CD4-positive, alpha-beta T cell treated with Interleukin-6 for 4 hours (primary cell): Measurements from ENCODE around the gene DOCK7.
"Not testable (repeated sequence)": the region's sequence is repeated elsewhere in the genome, so short reads cannot be mapped to it uniquely, and the experiment has no call there.

ENCODE experiments used
- DNase-seq: peaks from one replicate; pipeline ENCODE4 v3.0.0-alpha.2; 2020; ENCODE audit warnings: mixed read lengths

Gene DOCK7

GRCh38 chr1:62601457-62601856 lies 86.7 kb downstream of the DOCK7 start:
- DNase-seq: no peak

DNA sequence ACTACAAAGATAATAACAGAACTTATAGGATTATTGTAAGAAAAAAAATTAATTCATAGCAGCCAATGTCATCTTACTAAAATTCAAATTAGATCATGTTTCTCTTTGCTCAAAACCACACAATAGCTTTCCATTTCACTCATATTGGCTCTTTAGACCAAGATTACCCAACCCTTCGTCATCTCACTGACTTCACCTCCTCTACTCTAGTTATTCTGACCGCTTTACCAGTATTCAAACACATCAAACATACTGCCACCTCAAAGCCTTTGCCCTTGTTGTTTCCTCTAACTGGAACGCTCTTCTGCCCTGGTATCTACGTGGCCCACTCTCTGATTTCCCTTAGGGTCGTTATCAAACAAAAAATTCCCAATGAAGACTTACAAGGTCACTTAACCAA lies 89.1 kb downstream of the DOCK7 start:
- DNase-seq: no peak

DNA sequence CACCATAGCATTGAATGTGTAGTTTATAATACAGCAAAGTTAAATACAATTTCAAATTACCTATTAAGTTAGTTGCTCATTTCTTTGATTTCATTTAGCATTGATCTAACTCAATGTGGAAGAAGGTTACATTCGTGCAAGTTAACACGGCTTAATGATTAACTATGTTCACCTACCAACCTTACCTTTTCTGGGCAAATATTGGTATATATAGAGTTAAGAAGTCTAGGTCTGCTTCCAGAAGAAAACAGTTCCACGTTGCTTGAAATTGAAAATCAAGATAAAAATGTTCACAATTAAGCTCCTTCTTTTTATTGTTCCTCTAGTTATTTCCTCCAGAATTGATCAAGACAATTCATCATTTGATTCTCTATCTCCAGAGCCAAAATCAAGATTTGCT lies 90.9 kb downstream of the DOCK7 start, which contains the start of gene ANGPTL3:
Gene ANGPTL3, plus strand, starts transcription at position 240 of the 400 bp plus-strand sequence. Its CDS starts 47 bp downstream, at position 287.
- no peak for DNase-seq

DNA sequence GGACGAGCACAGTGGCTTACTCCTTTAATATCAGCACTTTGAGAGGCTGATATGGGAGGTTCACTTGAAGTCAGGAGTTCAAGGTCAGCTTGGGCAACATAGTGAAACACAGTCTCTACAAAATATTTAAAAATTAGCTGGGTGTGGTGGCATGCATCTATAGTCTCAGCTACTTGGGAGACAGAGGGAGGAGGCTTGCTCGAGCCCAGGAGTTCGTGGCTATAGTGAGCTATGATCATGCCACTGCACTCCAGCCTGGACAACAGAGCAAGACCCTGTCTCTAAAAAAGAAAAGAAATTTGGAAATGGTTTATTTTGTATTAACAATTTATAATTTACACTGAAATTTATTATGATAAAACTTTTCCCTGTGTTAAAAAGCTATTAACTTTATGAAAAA lies 92.5 kb downstream of the DOCK7 start:
- no peak for DNase-seq

- DNase-seq: no peak
Observed at GRCh38 chr1:62593825-62594394, 94.3 kb downstream of the DOCK7 start.

DNA sequence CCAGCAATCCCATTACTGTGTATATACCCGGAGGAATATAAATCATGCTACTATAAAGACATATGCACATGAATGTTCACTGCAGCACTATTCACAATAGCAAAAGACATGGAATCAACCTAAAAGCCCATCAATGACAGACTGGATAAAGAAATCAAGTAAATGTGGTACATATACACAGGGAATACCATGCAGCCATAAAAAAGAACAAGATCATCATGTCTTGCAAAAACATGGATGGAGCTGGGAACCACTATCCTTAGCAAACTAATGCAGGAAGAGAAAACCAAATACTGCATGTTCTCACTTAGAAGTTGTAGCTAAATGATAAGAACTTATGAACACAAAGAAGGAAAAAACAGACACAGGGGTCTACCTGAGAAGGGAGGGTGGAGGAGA lies 97.2 kb downstream of the DOCK7 start:
- DNase-seq: no peak

DNA sequence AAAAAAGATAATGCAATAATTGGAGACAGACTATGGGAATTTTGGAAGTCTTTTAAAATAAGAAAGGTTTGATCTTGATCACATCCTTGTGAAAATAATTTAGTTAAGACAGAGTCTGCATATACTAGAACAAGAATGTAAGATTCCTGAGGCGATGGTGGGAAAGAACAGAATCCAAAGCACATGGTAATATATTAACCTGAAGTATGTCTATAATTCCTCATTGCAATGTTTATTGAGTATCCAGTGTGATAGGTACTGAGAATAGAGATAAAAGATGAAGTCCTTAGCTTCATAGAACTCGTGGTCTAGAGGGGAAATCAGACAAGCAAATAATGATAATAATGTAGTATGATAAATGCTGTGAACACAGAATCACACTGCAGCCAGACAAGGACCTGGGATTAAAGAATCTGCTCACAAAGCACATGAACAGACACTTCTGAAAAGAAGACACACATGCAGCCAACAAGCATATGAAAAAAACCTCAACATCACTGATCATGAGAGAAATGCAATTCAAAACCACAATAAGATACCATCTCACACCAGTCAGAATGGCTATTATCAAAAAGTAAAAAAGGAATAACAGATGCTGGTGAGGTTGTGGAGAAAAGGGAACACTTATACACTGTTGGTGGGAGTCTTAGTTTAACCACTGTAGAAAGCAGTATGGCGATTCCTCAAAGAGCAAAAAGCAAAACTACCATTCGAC lies 97.8 kb downstream of the DOCK7 start:
- DNase-seq: no peak

GRCh38 chr1:62589321-62589720 lies 98.9 kb downstream of the DOCK7 start:
- no peak for DNase-seq

DNA sequence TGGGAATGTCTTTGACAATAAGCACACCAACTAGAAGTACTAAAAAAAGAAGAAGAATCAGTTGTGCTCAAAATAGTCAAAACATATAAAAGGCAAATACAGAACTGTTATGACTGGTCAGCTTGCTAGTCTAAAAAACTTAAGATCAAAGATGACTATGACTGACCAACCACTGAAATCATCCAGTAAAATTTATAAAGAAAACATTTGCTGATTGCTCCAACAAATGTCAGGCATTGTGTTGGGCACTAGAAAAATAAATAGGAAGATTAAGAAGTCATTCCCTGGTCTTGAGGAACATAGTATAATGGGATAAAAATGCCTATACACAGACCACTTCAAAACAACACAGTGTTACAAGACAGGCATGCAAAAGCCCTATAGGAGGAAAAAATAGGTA lies 100.2 kb downstream of the DOCK7 start:
- no peak for DNase-seq

GRCh38 chr1:62585469-62586155 lies 102.6 kb downstream of the DOCK7 start:
- DNase-seq: no peak

DNA sequence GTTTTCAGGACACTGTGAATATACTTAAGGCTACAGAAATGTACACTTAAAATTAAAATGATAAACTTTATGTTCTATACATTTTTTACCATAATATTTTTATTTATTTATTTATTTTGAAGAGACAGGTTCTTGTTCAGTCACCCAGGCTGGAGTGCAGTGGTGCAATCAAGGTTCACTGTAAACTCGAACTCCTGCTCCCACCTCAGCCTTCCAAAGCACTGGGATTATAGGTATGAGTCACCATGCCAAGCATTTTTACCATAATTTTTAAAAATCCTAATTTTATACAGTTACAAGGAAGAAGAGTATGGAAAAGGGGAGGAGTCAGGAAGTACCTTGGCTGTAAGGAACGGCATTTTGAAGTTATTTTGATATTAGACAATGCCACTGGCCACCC lies 114.5 kb downstream of the DOCK7 start:
- no peak for DNase-seq

DNA sequence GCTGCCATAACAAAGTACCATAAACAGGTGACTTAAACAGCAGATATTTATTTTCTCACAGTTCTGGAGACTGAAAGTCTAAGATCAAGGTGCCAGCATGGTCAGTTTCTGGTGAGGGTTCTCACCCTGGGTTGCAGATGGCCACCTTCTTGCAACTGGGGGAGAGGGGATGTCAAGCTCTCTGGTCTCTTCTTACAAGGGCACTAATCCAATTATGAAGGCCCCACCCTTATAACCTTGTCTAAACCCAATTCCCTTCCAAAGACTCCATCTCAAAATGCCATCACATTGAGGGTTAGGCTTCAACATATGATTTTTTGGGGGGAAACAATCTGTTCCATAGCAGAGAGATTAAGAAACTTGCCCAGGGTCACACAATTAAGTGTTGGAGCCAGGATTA lies 115.7 kb downstream of the DOCK7 start:
- no peak for DNase-seq

- DNase-seq: not testable (repeated sequence)
Observed at GRCh38 chr1:62571517-62571916, 116.7 kb downstream of the DOCK7 start.

GRCh38 chr1:62567926-62568325 lies 120.3 kb downstream of the DOCK7 start:
- not testable (repeated sequence) for DNase-seq

- not testable (repeated sequence) for DNase-seq
Observed at GRCh38 chr1:62567182-62567581, 121.0 kb downstream of the DOCK7 start.

DNA sequence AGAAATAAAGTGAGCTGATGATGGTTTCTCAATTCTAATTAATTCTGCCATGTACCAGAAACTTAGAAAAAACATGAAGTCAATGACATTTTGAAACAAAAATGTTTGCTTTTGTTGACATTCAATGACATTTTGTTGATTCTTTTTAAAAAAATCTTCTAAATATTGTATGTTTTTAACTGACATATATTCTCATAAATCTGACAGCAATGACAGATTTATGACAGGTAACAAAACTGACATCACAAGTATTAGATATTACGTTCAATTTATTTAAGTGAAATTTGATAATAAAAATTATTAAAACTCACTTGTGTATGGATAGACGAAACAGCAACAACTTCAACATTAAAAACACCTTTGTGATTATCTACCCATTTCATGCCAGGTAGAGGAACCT lies 126.9 kb downstream of the DOCK7 start:
- DNase-seq: no peak

GRCh38 chr1:62544570-62544969 lies 143.6 kb downstream of the DOCK7 start:
- DNase-seq: no peak

GRCh38 chr1:62541048-62541447 lies 147.1 kb downstream of the DOCK7 start:
- no peak for DNase-seq

DNA sequence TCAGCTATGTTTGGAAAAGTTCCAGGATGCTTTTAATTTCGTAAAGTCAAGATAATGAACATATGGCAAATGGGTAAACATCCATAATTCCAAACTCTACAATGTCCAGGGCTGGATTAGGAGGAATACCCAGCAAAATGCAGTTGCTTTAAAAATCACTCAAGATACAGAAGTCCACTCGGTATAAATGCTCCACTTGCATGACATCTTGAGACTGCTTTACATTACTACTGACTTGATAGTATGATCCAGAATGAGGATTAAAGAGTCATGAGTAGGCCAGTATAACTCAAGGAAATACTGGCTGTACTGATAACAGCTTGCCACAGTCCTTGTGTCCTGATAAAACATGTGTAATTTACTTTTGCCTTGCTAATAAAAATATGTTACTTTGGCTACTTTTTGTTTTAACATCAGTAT lies 149.1 kb downstream of the DOCK7 start:
- DNase-seq: no peak

DNA sequence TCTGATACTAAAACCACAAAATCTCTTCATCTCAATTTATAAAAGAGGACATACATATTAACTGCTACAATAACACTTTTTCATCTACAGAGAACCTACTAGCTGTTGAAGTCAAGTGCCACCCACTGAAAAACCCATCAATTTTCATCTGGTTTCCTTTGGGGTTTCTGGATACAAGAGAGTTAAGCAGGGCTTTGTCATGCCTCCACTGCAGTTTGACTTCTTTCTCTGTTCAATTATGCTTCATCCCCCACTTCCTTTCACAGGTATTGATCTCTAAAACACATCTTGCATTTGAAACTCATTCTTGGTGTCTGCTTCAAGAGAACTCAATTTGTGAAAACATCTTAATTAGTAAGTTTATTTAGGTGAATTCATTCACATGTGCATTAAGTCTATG lies 151.3 kb downstream of the DOCK7 start:
- DNase-seq: no peak

- DNase-seq: no peak
Observed at GRCh38 chr1:62530516-62531154, 157.6 kb downstream of the DOCK7 start.

DNA sequence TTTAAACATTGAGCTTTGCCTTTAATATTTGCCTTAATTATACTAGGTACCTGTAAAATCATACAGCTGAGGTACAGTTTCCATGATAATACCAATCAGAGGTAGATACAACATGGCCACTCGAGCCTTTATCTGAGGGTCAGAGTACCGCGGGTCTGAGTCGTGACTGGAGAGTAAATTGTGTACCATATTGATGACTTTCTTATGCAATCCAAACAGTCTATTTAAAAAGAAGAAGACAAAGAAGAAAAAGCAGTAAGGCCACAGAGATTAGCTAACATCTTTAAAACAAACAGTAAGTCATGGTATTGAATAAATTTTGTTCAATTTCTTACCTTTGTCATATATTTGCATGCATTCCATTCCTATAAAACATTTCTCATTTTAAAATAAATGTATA lies 159.0 kb downstream of the DOCK7 start:
- DNase-seq: no peak

DNA sequence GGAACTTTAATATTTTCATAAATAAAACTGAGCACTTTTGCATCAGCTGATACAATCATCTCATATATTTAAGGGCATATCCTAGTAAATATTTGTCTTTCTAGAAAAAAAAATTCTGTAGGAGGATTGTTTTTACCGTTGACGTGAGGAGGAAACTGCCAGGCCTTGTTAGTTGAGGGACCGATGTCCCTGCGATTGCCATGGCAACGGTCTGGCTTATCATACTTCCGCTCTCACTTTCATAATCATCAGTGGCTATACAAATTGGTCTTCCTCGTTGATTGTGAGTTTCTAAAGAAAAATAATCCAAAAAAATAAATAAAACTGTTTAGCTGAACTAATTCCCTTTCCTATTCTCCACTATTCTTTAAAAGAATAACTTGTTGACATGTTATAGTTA lies 160.2 kb downstream of the DOCK7 start:
- peak; percentile 11 for DNase-seq

GRCh38 chr1:62527346-62527745 lies 160.8 kb downstream of the DOCK7 start:
- not testable (repeated sequence) for DNase-seq
